GM23248 (cell line): Measurements from ENCODE around the gene APC. TPM values are rescaled to one million over a fixed set of nuclear protein-coding genes. Genes with fewer than 3 reads are reported as not detected.

Experiments used
- DNase-seq: peaks from one replicate; pipeline ENCODE4 v3.0.0-alpha.2; 2015
- H2AFZ ChIP-seq: fragments of 200-600 bp; sonication (generic); 2 replicates; pipeline ENCODE4 v1.6.1; 2016; ENCODE audit warnings: antibody characterized with exemption
- H3F3A ChIP-seq: fragments of 200-600 bp; sonication (generic); 2 replicates; pipeline ENCODE4 v1.6.1; 2016; ENCODE audit warnings: mild to moderate bottlenecking, antibody characterized with exemption, mixed run types; ENCODE audit not compliant: insufficient read depth
- H3K27ac ChIP-seq: fragments of 200-600 bp; sonication (generic); 2 replicates; pipeline ENCODE4 v1.5.1; 2016; ENCODE audit warnings: mild to moderate bottlenecking
- H3K27me3 ChIP-seq: fragments of 200-600 bp; sonication (generic); replicated peaks from 2 replicates; pipeline ENCODE4 v1.6.1; 2016; ENCODE audit warnings: mild to moderate bottlenecking; ENCODE audit not compliant: insufficient read depth
- H3K36me3 ChIP-seq: fragments of 200-600 bp; sonication (generic); 2 replicates; pipeline ENCODE4 v1.6.1; 2016; ENCODE audit warnings: low read depth, mild to moderate bottlenecking
- H3K4me1 ChIP-seq: fragments of 200-600 bp; sonication (generic); 2 replicates; pipeline ENCODE4 v1.6.1; 2016; ENCODE audit warnings: mild to moderate bottlenecking; ENCODE audit not compliant: insufficient read depth
- H3K4me2 ChIP-seq: fragments of 200-600 bp; sonication (generic); one replicate; pipeline ENCODE4 v1.6.1; 2016; ENCODE audit warnings: mild to moderate bottlenecking; ENCODE audit not compliant: unreplicated experiment
- H3K4me3 ChIP-seq: fragments of 200-600 bp; sonication (generic); 2 replicates; pipeline ENCODE4 v1.5.1; 2016; ENCODE audit warnings: mild to moderate bottlenecking
- H3K79me2 ChIP-seq: fragments of 200-600 bp; sonication (generic); 2 replicates; pipeline ENCODE4 v1.6.1; 2016; ENCODE audit warnings: mild to moderate bottlenecking; ENCODE audit not compliant: insufficient read depth
- H3K9ac ChIP-seq: fragments of 200-600 bp; sonication (generic); 2 replicates; pipeline ENCODE4 v1.6.1; 2016; ENCODE audit warnings: mild to moderate bottlenecking
- H3K9me2 ChIP-seq: fragments of 200-600 bp; sonication (generic); 2 replicates; pipeline ENCODE4 v1.6.1; 2016; ENCODE audit warnings: mixed run types, mild to moderate bottlenecking, moderate library complexity; ENCODE audit not compliant: insufficient read depth
- H3K9me3 ChIP-seq: fragments of 200-600 bp; sonication (generic); one replicate; pipeline ENCODE4 v1.6.1; 2017; ENCODE audit warnings: low read depth
- H4K20me1 ChIP-seq: fragments of 200-600 bp; sonication (generic); 2 replicates; pipeline ENCODE4 v1.6.0; 2016; ENCODE audit not compliant: insufficient read depth
- EZH2 ChIP-seq: fragments of 200-600 bp; sonication (generic); IDR thresholded peaks from 2 replicates; pipeline ENCODE4 v1.6.1; 2018; ENCODE audit warnings: antibody characterized with exemption, mild to moderate bottlenecking; ENCODE audit not compliant: insufficient read depth, poor library complexity, severe bottlenecking
- EZH2phosphoT487 ChIP-seq: fragments of 200-600 bp; sonication (generic); IDR thresholded peaks from 2 replicates; pipeline ENCODE4 v1.6.1; 2018; ENCODE audit warnings: antibody characterized with exemption, moderate library complexity, mild to moderate bottlenecking, low read depth; ENCODE audit not compliant: insufficient read depth
- WGBS, 2 experiments: methylation state at CpG; one replicate each; pipeline ENCODE4 v1.1.6; 2015 to 2017; ENCODE audit warnings: low lambda C conversion rate in 2 of 2, low coverage in 1 of 2; ENCODE audit errors: missing lambda C conversion rate in 2 of 2; 5-methylcytosine and 5-hydroxymethylcytosine counted together
- in situ Hi-C: fragments of 300-500 bp; cut with MboI; formaldehyde crosslinking; loops from 2 replicates; pipeline ENCODE4 v1.15.0; 2020
- polyA plus RNA-seq: library from polyadenylated mRNA; unstranded; fragments of >200 nt; fragmentation: Nextera tagmentation; extraction: Ambion mirVana; gene quantifications from 2 replicates; pipeline ENCODE4 v1.2.1, GENCODE V29; 2016
- total RNA-seq: library from RNA; depleted of rRNA; stranded (reverse); fragments of >200 nt; shearing (Covaris generic); gene quantifications from 2 replicates; pipeline ENCODE4 v1.2.3, GENCODE V29; 2014

The APC gene
- total and polyA plus RNA-seq, 2 experiments from 2014 or later: 18.1 to 34.2 TPM

- in situ Hi-C loops: no loop called here
These were observed 74.9 kb downstream of the APC start for GRCh38 chr5:112812549-112812948.

GRCh38 chr5:112820246-112820645 is 82.6 kb downstream of the APC start:
- no peak overlapping the region for H3K4me3 ChIP-seq
- TF ChIP-seq EZH2phosphoT487 (no peak), EZH2 (no peak)
- no peak overlapping the region for H3K27ac ChIP-seq
- no peaks in the 10 kb centered on the region for H3K9me3 ChIP-seq
- H3K9ac ChIP-seq: no peak overlapping the region
- H3K9me2 ChIP-seq: no peaks in the 10 kb centered on the region
- no peaks in the 10 kb centered on the region for H4K20me1 ChIP-seq
- no peaks in the 10 kb centered on the region for H3K4me1 ChIP-seq
- H3K4me2 ChIP-seq: no peak overlapping the region
- peaks cover 25% of the 10 kb centered on the region for H3K36me3 ChIP-seq
- H3F3A ChIP-seq: no peaks in the 10 kb centered on the region
- H2AFZ ChIP-seq: no peak overlapping the region
- DNase-seq: no peak
- WGBS, 2 experiments: 96 to 100% methylated on average over 1 of the region's 1 CpG
- in situ Hi-C loops: no loop called here
- no peaks in the 10 kb centered on the region for H3K79me2 ChIP-seq
- H3K27me3 ChIP-seq: no peaks in the 10 kb centered on the region

More at GRCh38 chr5:112812549-112812948, 74.9 kb downstream of the APC start:
- Histone ChIP-seq H3K9ac (no peak overlapping the region), H3F3A (no peaks in the 10 kb centered on the region), H3K9me3 (no peaks in the 10 kb centered on the region), H3K36me3 (peaks cover 9% of the 10 kb centered on the region; the same call in 1 of the 2 replicates), H3K4me3 (no peak overlapping the region), H3K79me2 (no peaks in the 10 kb centered on the region), H3K9me2 (no peaks in the 10 kb centered on the region; the same call in 1 of the 2 replicates), H3K27ac (no peak overlapping the region), H3K4me2 (no peak overlapping the region), H2AFZ (no peak overlapping the region), H3K4me1 (no peaks in the 10 kb centered on the region), H4K20me1 (no peaks in the 10 kb centered on the region), H3K27me3 (no peaks in the 10 kb centered on the region)
- WGBS, 2 experiments: 87 to 91% methylated on average over 1 of the region's 1 CpG
- DNase-seq: no peak
- TF ChIP-seq EZH2 (no peak), EZH2phosphoT487 (no peak)

GRCh38 chr5:112822456-112822855 is 84.8 kb downstream of the APC start:
- H3K4me1 ChIP-seq: no peaks in the 10 kb centered on the region
- no peaks in the 10 kb centered on the region for H3F3A ChIP-seq
- in situ Hi-C loops: no loop called here
- 84 to 91% methylated on average over 4 of the region's 4 CpGs for WGBS, 2 experiments
- no peaks in the 10 kb centered on the region for H4K20me1 ChIP-seq
- no peak for TF ChIP-seq EZH2phosphoT487
- TF ChIP-seq EZH2: no peak
- H3K9me2 ChIP-seq: no peaks in the 10 kb centered on the region
- no peak overlapping the region for H3K27ac ChIP-seq
- no peaks in the 10 kb centered on the region for H3K27me3 ChIP-seq
- no peak overlapping the region for H3K9ac ChIP-seq
- DNase-seq: peak; percentile 2
- no peak overlapping the region for H3K4me3 ChIP-seq
- H3K9me3 ChIP-seq: no peaks in the 10 kb centered on the region
- no peaks in the 10 kb centered on the region for H3K79me2 ChIP-seq
- peaks cover 31% of the 10 kb centered on the region for H3K36me3 ChIP-seq
- no peak overlapping the region for H2AFZ ChIP-seq
- no peak overlapping the region for H3K4me2 ChIP-seq

GRCh38 chr5:112823181-112823580 is 85.5 kb downstream of the APC start:
- whole genome bisulfite sequencing, 2 experiments: 97% methylated on average over 2 of the region's 2 CpGs
- DNase-seq: no peak
- no peak for TF ChIP-seq EZH2phosphoT487
- TF ChIP-seq EZH2: no peak
- peaks cover 35% of the 10 kb centered on the region for H3K36me3 ChIP-seq
- no peaks in the 10 kb centered on the region for H3F3A ChIP-seq
- H2AFZ ChIP-seq: no peak overlapping the region
- no peak overlapping the region for H3K9ac ChIP-seq
- H3K27me3 ChIP-seq: no peaks in the 10 kb centered on the region
- no peaks in the 10 kb centered on the region for H3K79me2 ChIP-seq
- in situ Hi-C loops: no loop called here
- H3K9me2 ChIP-seq: no peaks in the 10 kb centered on the region
- no peak overlapping the region for H3K4me2 ChIP-seq
- no peaks in the 10 kb centered on the region for H4K20me1 ChIP-seq
- H3K9me3 ChIP-seq: no peaks in the 10 kb centered on the region
- no peak overlapping the region for H3K27ac ChIP-seq
- no peaks in the 10 kb centered on the region for H3K4me1 ChIP-seq
- H3K4me3 ChIP-seq: no peak overlapping the region

GRCh38 chr5:112823656-112824055 is 86.0 kb downstream of the APC start:
- 92 to 93% methylated on average over 2 of the region's 2 CpGs for WGBS, 2 experiments
- no peaks in the 10 kb centered on the region for H3K27me3 ChIP-seq

More at GRCh38 chr5:112823656-112824055, 86.0 kb downstream of the APC start:
- Histone ChIP-seq H4K20me1 (no peaks in the 10 kb centered on the region), H3K4me2 (no peak overlapping the region), H3K9ac (no peak overlapping the region), H2AFZ (no peak overlapping the region), H3K79me2 (no peaks in the 10 kb centered on the region), H3K4me3 (no peak overlapping the region), H3K4me1 (no peaks in the 10 kb centered on the region), H3K27ac (no peak overlapping the region), H3K9me3 (no peaks in the 10 kb centered on the region), H3F3A (no peaks in the 10 kb centered on the region), H3K36me3 (peaks cover 40% of the 10 kb centered on the region), H3K9me2 (no peaks in the 10 kb centered on the region)
- no peak for DNase-seq
- TF ChIP-seq EZH2phosphoT487: no peak
- no peak for TF ChIP-seq EZH2
- in situ Hi-C loops: no loop called here
